Stimulated activated CD4-positive, alpha-beta T cell treated with anti-CD3 and anti-CD28 coated beads, TNF-alpha, amount 100 ng/mL, for 48 hours (primary cell): ENCODE data around the gene KLHL3.

ENCODE experiments used
- DNase-seq, 3 donors: peaks; one replicate each; pipeline ENCODE4 v3.0.0-alpha.2; 2020; ENCODE audit warnings: low read depth in 3 of 3

Gene KLHL3

GRCh38 chr5:137582218-137582617, 153.7 kb downstream of the KLHL3 start:
- DNase-seq, result no peak

DNA sequence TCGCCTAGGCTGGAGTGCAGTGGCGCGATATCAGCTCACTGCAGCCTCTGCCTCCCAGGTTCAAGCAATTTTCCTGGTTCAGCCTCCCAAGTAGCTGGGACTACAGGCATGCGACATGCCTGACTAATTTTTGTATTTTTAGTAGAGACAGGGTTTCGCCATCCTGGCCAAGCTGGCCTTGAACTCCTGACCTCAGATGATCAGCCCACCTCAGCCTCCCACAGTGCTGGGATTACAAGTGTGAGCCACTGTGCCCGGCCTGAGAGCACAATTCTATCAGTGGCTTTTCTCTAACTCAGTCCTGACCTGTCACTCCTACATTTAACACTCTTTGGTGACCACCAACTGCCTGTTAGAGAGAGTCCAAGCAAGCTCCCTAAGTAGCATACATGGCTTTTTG, 154.1 kb downstream of the KLHL3 start:
- DNase-seq, result no peak

GRCh38 chr5:137580030-137580429, 155.9 kb downstream of the KLHL3 start:
- no peak for DNase-seq

- no peak for DNase-seq
These were observed 160.0 kb downstream of the KLHL3 start for GRCh38 chr5:137575847-137576246.

DNA sequence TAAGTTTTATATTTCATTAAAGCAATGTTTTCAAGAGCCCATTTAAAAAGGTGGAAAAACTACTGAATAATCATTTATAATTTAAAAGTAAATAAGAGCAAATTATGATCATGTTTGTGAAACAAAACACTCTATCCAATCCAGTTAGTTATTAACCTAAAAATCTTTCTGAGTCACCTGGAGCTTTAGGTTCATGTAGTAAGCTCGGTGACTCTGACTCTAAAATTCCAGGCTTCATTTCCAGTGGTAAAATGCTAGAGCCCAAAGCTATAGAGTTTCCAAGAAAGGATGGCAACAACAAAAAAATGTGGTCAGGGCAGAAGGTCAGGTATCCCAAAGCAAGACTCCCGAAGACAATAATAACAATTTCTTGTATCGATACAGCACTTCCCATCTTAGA, 160.7 kb downstream of the KLHL3 start:
- no peak for DNase-seq

- DNase-seq, result no peak
These were observed 162.5 kb downstream of the KLHL3 start for GRCh38 chr5:137573376-137573775.

- DNase-seq, result no peak
These were observed 163.7 kb downstream of the KLHL3 start for GRCh38 chr5:137572042-137572695.

GRCh38 chr5:137570070-137570469, 165.8 kb downstream of the KLHL3 start:
- no peak for DNase-seq
